H1 (cell line): ENCODE measurements around the gene NMT2. TPM values are rescaled to one million over a fixed set of nuclear protein-coding genes. Genes with fewer than 3 reads are reported as not detected.

ENCODE experiments used
- CTCF ChIA-PET: fragments of 300-600 bp; sonication (Branson Sonifier 250); formaldehyde crosslinking; loops from one replicate; lab custom pipeline; 2021; ENCODE audit not compliant: partially characterized antibody; lab: Charles Lee
- POLR2A ChIA-PET: fragments of 300-600 bp; sonication (Branson Sonifier 250); formaldehyde crosslinking; loops from one replicate; lab custom pipeline; 2021; ENCODE audit warnings: inconsistent platforms; ENCODE audit not compliant: partially characterized antibody; lab: Charles Lee
- DNase-seq, 2 experiments: peaks; one replicate each; pipeline versions ENCODE4 v3.0.0 to v3.0.0-alpha.2; 2010 to 2022; ENCODE audit warnings: low spot score in 2 of 2, low read depth in 1 of 2, mixed read lengths in 1 of 2
- FAIRE-seq: peaks from 2 replicates; lab custom pipeline; 2011; peaks lifted over from hg19 to GRCh38; lab: Jason Lieb, UNC
- H2AFZ ChIP-seq: 2 replicates; pipeline ENCODE4 v1.8.1; 2012; ENCODE audit warnings: low read length, inconsistent platforms
- H2AK5ac ChIP-seq: 2 replicates; pipeline ENCODE4 v1.6.1; 2013; ENCODE audit warnings: low read depth, low read length
- H2BK120ac ChIP-seq: replicated peaks from 2 replicates; pipeline ENCODE3; 2013; ENCODE audit warnings: low read depth, low read length, inconsistent platforms
- H2BK12ac ChIP-seq: 2 replicates; pipeline ENCODE4 v1.6.1; 2013; ENCODE audit warnings: low read depth, low read length
- H2BK15ac ChIP-seq: 2 replicates; pipeline ENCODE4 v1.6.1; 2013; ENCODE audit warnings: low read length
- H2BK20ac ChIP-seq: 2 replicates; pipeline ENCODE4 v1.6.1; 2013; ENCODE audit warnings: low read length
- H2BK5ac ChIP-seq: 2 replicates; pipeline ENCODE4 v1.6.1; 2013; ENCODE audit warnings: low read depth, low read length
- H3K14ac ChIP-seq: 2 replicates; pipeline ENCODE4 v1.6.1; 2013; ENCODE audit warnings: inconsistent platforms; ENCODE audit not compliant: insufficient read length
- H3K18ac ChIP-seq: 2 replicates; pipeline ENCODE4 v1.6.1; 2013; ENCODE audit warnings: low read length; ENCODE audit errors: extremely low read depth
- H3K23ac ChIP-seq: 2 replicates; pipeline ENCODE4 v1.6.1; 2013; ENCODE audit warnings: inconsistent platforms; ENCODE audit not compliant: insufficient read length
- H3K23me2 ChIP-seq: 2 replicates; pipeline ENCODE4 v1.6.1; 2013; ENCODE audit warnings: low read depth, low read length
- H3K27ac ChIP-seq: 2 replicates; pipeline ENCODE4 v1.6.1; 2011; ENCODE audit warnings: low read depth, low read length, inconsistent platforms
- H3K27me3 ChIP-seq, 4 experiments: replicated peaks in 1 of 4; 1 replicate in 1 of 4; 2 replicates in 3 of 4; pipeline versions ENCODE4 v1.6.1 to v1.8.1; 2011 to 2013; ENCODE audit warnings: low read length in 3 of 4, mild to moderate bottlenecking in 3 of 4, inconsistent platforms in 2 of 4, mixed read lengths in 2 of 4, moderate library complexity in 1 of 4; ENCODE audit not compliant: control insufficient read depth in 3 of 4, insufficient read depth in 3 of 4; ENCODE audit errors: extremely low read depth in 1 of 4
- H3K36me3 ChIP-seq, 4 experiments: 2 replicates each; pipeline versions ENCODE4 v1.6.1 to v1.8.1; 2011 to 2013; ENCODE audit warnings: mild to moderate bottlenecking in 4 of 4, low read length in 3 of 4, moderate library complexity in 2 of 4, control low read depth in 1 of 4, inconsistent platforms in 1 of 4; ENCODE audit not compliant: insufficient read depth in 4 of 4, control insufficient read depth in 2 of 4
- H3K4ac ChIP-seq: replicated peaks from 2 replicates; pipeline ENCODE3; 2013; ENCODE audit warnings: low read length, low read depth, mixed read lengths, inconsistent platforms; ENCODE audit not compliant: insufficient read length
- H3K4me1 ChIP-seq, 4 experiments: replicated peaks in 1 of 4; 1 replicate in 1 of 4; 2 replicates in 3 of 4; pipeline versions ENCODE4 v1.6.1 to v1.8.1; 2011 to 2013; ENCODE audit warnings: low read length in 3 of 4, inconsistent platforms in 2 of 4, mixed read lengths in 1 of 4; ENCODE audit not compliant: insufficient read depth in 4 of 4, control insufficient read depth in 3 of 4
- H3K4me2 ChIP-seq, 2 experiments: 2 replicates each; pipeline versions ENCODE4 v1.6.1 to v1.8.1; 2011 to 2013; ENCODE audit warnings: low read depth in 2 of 2, low read length in 2 of 2, control low read depth in 1 of 2, inconsistent platforms in 1 of 2, mild to moderate bottlenecking in 1 of 2; ENCODE audit not compliant: insufficient read depth in 1 of 2
- H3K4me3 ChIP-seq, 4 experiments: fragments of 200-600, 300-600 bp in 1 of 4; sonication (generic), shearing (Covaris generic), sonication (Bioruptor Twin) in 1 of 4; 2 replicates each; pipeline versions ENCODE4 v1.5.1 to v1.8.1; 2011 to 2016; ENCODE audit warnings: low read length in 4 of 4, low read depth in 3 of 4, control low read depth in 2 of 4, inconsistent platforms in 2 of 4, mild to moderate bottlenecking in 2 of 4, mixed read lengths in 1 of 4, moderate library complexity in 1 of 4; ENCODE audit not compliant: insufficient read depth in 2 of 4; ENCODE audit errors: extremely low read depth in 1 of 4
- H3K56ac ChIP-seq: replicated peaks from 2 replicates; pipeline ENCODE3; 2013; ENCODE audit warnings: low read depth, mild to moderate bottlenecking, mixed read lengths, low read length, inconsistent platforms; ENCODE audit not compliant: insufficient read length
- H3K79me1 ChIP-seq: 2 replicates; pipeline ENCODE4 v1.6.1; 2013; ENCODE audit warnings: low read depth, low read length, control low read depth
- H3K79me2 ChIP-seq, 2 experiments: 2 replicates each; pipeline versions ENCODE4 v1.6.1 to v1.8.1; 2012 to 2013; ENCODE audit warnings: low read length in 2 of 2, mild to moderate bottlenecking in 2 of 2, inconsistent platforms in 1 of 2; ENCODE audit not compliant: insufficient read depth in 2 of 2, control insufficient read depth in 1 of 2
- H3K9ac ChIP-seq, 4 experiments: replicated peaks in 1 of 4; 1 replicate in 1 of 4; 2 replicates in 3 of 4; pipeline versions ENCODE4 v1.6.1 to v1.8.1; 2011 to 2013; ENCODE audit warnings: low read depth in 3 of 4, low read length in 3 of 4, control low read depth in 2 of 4, mild to moderate bottlenecking in 2 of 4, moderate library complexity in 2 of 4, inconsistent platforms in 1 of 4; ENCODE audit errors: extremely low read depth in 1 of 4
- H3K9me3 ChIP-seq, 2 experiments: 2 replicates each; pipeline versions ENCODE4 v1.6.1 to v1.8.1; 2012 to 2013; ENCODE audit warnings: mild to moderate bottlenecking in 2 of 2, moderate library complexity in 2 of 2, control low read depth in 1 of 2, inconsistent platforms in 1 of 2, low read depth in 1 of 2, low read length in 1 of 2, mixed read lengths in 1 of 2; ENCODE audit not compliant: insufficient read depth in 2 of 2
- H4K20me1 ChIP-seq, 2 experiments: replicated peaks in 1 of 2; 2 replicates each; pipeline versions ENCODE3 to v1.8.1; 2011 to 2013; ENCODE audit warnings: inconsistent platforms in 2 of 2, low read length in 2 of 2, mild to moderate bottlenecking in 1 of 2; ENCODE audit not compliant: insufficient read depth in 2 of 2, control insufficient read depth in 1 of 2
- H4K5ac ChIP-seq: 2 replicates; pipeline ENCODE4 v1.6.1; 2013; ENCODE audit warnings: low read length, low read depth, mixed read lengths, inconsistent platforms; ENCODE audit not compliant: insufficient read length
- H4K8ac ChIP-seq: 2 replicates; pipeline ENCODE4 v1.8.0; 2013; ENCODE audit warnings: mild to moderate bottlenecking, moderate library complexity, low read length, inconsistent platforms; ENCODE audit not compliant: insufficient read depth; ENCODE audit errors: extremely low read depth
- H4K91ac ChIP-seq: replicated peaks from 2 replicates; pipeline ENCODE3; 2013; ENCODE audit warnings: low read length, mixed read lengths, inconsistent platforms; ENCODE audit not compliant: insufficient read length
- EZH2 ChIP-seq: fragments of 200-600 bp; sonication (generic); IDR thresholded peaks from 2 replicates; pipeline ENCODE4 v1.7.1; 2012; ENCODE audit warnings: low read depth, mild to moderate bottlenecking, moderate library complexity, low read length, inconsistent platforms; ENCODE audit not compliant: severe bottlenecking
- TEAD4 ChIP-seq: IDR thresholded peaks from 2 replicates; pipeline ENCODE4 v1.6.1; 2012; ENCODE audit warnings: low read depth, low read length, inconsistent platforms, mixed read lengths
- WGBS, 2 experiments: shearing (Covaris generic) in 1 of 2; methylation state at CpG; one replicate each; pipeline versions ENCODE4 v1.1.6 to v1.1.7; 2013 to 2015; ENCODE audit warnings: low lambda C conversion rate in 2 of 2, mixed read lengths in 2 of 2, inconsistent platforms in 1 of 2, low coverage in 1 of 2, missing lambda C conversion rate in 1 of 2; ENCODE audit not compliant: insufficient replicate concordance in 2 of 2, insufficient coverage in 1 of 2, insufficient read length in 1 of 2; ENCODE audit errors: extremely low coverage in 1 of 2, missing lambda C conversion rate in 1 of 2; 5-methylcytosine and 5-hydroxymethylcytosine counted together
- polyA plus RNA-seq, 7 experiments: library from polyadenylated mRNA; depleted of rRNA in 3 of 7; stranded (reverse) in 5 of 7; unstranded in 2 of 7; fragments of >200 nt in 5 of 7; fragments of 200-250 nt in 2 of 7; gene quantifications; 1 replicate in 5 of 7; 2 replicates in 1 of 7; 4 replicates in 1 of 7; pipeline versions ENCODE4 v1.2.1 to v1.2.3, GENCODE V29; 2011 to 2013; ENCODE audit warnings: missing spikeins in 2 of 7, mixed read lengths in 2 of 7
- total RNA-seq: library from RNA; stranded (reverse); fragmentation: NEBNext Ultra II Directional; extraction: Animal tissue kit (Norgen Biotek cat#: 25700); gene quantifications from 2 replicates; pipeline ENCODE4 v1.2.1, GENCODE V29; 2021

Gene NMT2
- total and polyA plus RNA-seq, 2 of the 8 experiments (the other 6 are each of a cell fraction or from before 2014, with no cell fraction given), result 4.4 to 15.4 TPM

GRCh38 chr10:15120523-15120922 lies 48.0 kb downstream of the NMT2 start:
- Histone ChIP-seq H2BK15ac (no peak overlapping the region), H3K23me2 (no peaks in the 10 kb centered on the region), H2AFZ (no peak overlapping the region), H3K9ac (no peak overlapping the region), H4K20me1 (no peaks in the 10 kb centered on the region), H2BK12ac (no peak overlapping the region), H4K91ac (no peak overlapping the region), H2BK5ac (no peak overlapping the region), H3K79me2 (no peaks in the 10 kb centered on the region), H4K8ac (no peak overlapping the region), H3K18ac (no peak overlapping the region), H3K36me3 (peaks cover 0 to 12% (median 7%) of the 10 kb centered on the region in 4 experiments; a peak in 4 of 8 replicates), H3K27ac (no peak overlapping the region), H3K4me3 (no peak overlapping the region), H3K9me3 (no peaks in the 10 kb centered on the region), H2BK120ac (no peak overlapping the region), H3K23ac (no peak overlapping the region), H3K56ac (no peak overlapping the region), H3K4me1 (no peaks in the 10 kb centered on the region), H2BK20ac (no peak overlapping the region), H3K14ac (no peak overlapping the region), H3K4me2 (no peak overlapping the region), H3K27me3 (no peaks in the 10 kb centered on the region), H4K5ac (no peak overlapping the region), H2AK5ac (no peak overlapping the region), H3K79me1 (no peaks in the 10 kb centered on the region), H3K4ac (no peak overlapping the region)
- DNase-seq, result no peak
- WGBS, 2 experiments, result 86% methylated on average over 5 of the region's 5 CpGs; no CpG with 5 or more reads in 1 of the 2 experiments
- ChIA-PET POLR2A (no interaction called here), CTCF (no interaction called here)
- no peak for FAIRE-seq
- no peak for TF ChIP-seq TEAD4
- TF ChIP-seq EZH2, result no peak
